ENCODE results near the gene NT5DC2. TPM values are rescaled to one million over a fixed set of nuclear protein-coding genes. Genes with fewer than 3 reads are reported as not detected.
A peak's percentile ranks its signal among the peaks of the same experiment; 100 is the strongest.
"Not testable (repeated sequence)": the region's sequence is repeated elsewhere in the genome, so short reads cannot be mapped to it uniquely, and the experiment has no call there.

NT5DC2 gene
- total RNA-seq, 4 donors from 2014 or later, result 5.1 to 17.3 (median 14.7) TPM

DNA sequence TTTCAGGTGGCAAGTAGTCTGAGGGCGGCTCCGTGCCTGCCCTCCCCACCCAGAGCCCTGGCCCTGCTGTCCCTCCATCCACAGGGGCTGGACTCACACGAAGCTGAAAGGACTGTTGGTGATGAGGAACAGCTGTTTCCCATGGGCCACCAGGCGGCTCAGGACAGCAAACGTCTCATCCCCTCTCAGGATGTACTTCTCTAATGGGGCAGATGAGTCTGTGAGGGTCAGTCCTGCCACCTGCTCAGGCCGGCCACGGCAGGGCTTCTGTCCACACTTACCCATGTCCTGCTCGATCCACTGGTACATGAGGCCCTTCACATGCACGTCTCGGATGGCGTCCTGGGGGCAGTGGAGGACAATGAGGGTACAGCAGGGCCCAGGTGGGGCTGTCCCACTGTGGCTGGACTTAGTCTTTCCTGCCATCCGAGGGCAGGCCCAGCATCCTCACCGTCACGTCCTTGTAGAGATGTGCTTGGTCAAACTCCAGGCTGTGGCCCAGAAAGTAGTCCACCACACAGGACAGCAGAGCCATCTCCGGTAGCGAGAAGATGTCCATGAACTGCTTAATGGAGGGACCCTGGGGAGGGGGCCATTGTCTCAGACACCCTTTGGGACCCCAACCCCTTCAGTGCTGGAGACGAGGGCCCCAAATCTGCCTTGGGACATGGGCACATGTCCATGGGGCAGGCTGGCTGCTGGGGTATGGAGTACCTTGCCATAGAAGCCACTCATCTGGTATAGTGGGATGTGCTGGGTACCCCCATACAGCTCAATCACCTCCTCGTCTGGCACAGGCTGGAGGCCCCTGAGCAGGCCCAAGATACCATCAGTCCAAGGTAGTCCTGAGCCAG is 5.7 kb downstream of the NT5DC2 start:
- peak in 2 of 3 donors; percentile 38 to 44 for DNase-seq
- Histone ChIP-seq H3K27ac (no peak overlapping the region), H3K36me3 (peaks cover 0 to 7% (median 0%) of the 10 kb centered on the region in 3 donors)

DNA sequence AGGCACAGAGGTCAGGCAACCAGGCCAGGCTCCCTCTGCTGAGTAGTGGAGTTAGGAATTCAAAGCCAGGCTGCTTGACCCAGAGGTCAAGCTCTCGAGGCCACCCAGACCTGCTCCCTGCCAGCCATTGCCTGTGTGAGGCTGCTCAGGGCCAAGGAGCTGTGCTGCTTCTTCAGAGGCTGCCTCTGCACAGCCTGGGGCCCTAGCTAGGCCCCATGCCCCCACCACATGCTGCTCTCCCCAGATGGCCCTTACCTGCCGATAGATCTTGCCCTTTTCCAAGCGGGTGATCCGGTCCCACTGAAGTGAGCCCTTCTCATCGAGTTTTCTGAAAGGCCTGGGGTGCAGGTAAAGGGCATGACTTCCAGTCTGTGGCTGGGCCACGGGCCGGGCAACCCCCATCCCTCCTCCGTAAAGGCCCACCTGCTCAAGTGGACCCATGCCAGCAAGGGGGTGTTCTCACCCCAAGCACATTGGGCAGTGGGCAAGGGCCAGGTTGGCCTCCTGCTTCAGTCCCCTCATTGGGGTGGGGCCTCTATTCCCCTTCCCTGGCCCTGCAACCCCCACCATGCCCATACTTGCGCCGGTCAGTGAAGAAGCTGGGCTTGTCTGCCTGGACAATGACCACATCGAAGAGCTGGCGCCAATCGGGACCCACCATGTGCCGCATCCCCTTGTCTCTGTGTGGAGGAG is 6.5 kb downstream of the NT5DC2 start:
- no peak for TF ChIP-seq POLR2A (IDR thresholded peaks at IDR 0.05)
- TF ChIP-seq, protein P1, sequence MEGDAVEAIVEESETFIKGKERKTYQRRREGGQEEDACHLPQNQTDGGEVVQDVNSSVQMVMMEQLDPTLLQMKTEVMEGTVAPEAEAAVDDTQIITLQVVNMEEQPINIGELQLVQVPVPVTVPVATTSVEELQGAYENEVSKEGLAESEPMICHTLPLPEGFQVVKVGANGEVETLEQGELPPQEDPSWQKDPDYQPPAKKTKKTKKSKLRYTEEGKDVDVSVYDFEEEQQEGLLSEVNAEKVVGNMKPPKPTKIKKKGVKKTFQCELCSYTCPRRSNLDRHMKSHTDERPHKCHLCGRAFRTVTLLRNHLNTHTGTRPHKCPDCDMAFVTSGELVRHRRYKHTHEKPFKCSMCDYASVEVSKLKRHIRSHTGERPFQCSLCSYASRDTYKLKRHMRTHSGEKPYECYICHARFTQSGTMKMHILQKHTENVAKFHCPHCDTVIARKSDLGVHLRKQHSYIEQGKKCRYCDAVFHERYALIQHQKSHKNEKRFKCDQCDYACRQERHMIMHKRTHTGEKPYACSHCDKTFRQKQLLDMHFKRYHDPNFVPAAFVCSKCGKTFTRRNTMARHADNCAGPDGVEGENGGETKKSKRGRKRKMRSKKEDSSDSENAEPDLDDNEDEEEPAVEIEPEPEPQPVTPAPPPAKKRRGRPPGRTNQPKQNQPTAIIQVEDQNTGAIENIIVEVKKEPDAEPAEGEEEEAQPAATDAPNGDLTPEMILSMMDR (IDR thresholded peaks at IDR 0.05), result no peak

More for the DNA sequence above, 5.7 kb downstream of the NT5DC2 start:
- Histone ChIP-seq H3K4me1 (peaks cover 0 to 10% (median 6%) of the 10 kb centered on the region in 4 donors), H3K9me3 (no peaks in the 10 kb centered on the region), H3K4me3 (no peak overlapping the region), H3K27me3 (no peaks in the 10 kb centered on the region)
- TF ChIP-seq, protein P1 (IDR thresholded peaks at IDR 0.05), result no peak
- TF ChIP-seq POLR2A (IDR thresholded peaks at IDR 0.05), result no peak

DNA sequence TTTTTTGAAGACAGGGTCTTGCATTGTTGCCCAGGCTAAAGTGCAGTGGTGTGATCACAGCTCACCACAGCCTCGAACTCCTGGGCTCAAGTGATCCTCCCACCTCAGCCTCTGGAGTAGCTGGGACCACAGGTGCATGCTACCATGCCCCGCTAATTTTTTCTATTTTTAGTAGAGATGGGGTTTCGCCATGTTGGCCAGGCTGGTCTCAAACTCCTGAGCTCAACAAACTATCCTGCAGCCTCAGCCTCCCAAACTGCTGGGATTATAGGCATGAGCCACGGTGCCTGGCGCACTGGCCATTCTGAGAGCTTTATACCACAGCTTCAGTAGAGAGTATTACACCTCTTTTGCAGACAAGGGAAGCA is 7.0 kb downstream of the NT5DC2 start:
- H3K27ac ChIP-seq, DNase-seq: not testable (repeated sequence)

More for the DNA sequence above, 6.5 kb downstream of the NT5DC2 start:
- Histone ChIP-seq H3K4me3 (no peak overlapping the region), H3K27me3 (no peaks in the 10 kb centered on the region), H3K4me1 (peaks cover 0 to 2% (median under 1%) of the 10 kb centered on the region in 4 donors), H3K27ac (no peak overlapping the region), H3K9me3 (no peaks in the 10 kb centered on the region), H3K36me3 (peaks cover 0 to 7% (median 0%) of the 10 kb centered on the region in 3 donors)
- DNase-seq, result peak in 2 of 3 donors; percentile 32 to 41

DNA sequence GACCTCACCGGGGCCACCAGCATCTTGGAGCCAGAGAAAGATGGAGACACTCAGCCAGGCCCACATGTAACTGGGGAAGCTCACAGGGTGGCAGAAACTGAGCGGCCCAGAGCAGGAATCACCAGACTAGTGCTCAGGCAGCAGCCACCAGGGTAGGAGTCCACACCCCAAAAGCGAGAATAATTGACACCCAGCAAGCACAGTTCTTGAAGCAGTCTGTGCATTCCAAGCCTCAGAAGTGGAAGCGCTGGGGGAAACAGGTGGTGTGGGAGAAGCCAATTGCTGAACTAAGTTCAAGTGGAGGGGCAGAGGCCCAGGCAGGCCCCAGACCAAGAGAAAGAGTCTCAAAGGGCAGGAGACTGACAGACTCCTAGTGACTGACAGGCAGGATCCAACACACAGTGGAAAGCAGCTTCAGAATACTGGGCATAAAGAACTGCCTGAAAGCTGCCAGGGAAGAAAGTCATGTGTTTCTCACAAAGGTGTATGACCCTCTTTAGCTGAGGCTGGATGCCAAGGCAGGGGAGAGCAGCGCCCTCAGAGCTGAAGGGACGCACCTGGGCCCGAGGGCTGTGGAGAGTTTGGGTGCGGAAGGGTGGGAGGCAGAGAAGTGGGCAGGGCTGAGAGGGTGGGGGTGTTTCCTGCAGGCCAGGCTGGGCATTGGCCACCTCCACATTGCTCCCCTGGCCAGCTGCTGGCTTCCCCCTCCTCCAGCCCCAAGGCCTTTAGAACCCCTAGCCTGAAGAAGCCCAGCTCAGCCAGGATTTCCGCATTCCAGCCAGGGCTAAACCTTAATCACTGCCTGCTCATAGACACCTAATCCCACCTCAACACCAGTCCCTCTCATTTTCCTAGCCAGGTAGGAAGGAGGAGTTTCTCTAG is 7.7 kb downstream of the NT5DC2 start:
- H3K4me3 ChIP-seq, result no peak overlapping the region
- DNase-seq, result no peak
- H3K27ac ChIP-seq, result peak overlapping the region in 2 of 4 donors; percentile 17 to 35
- no peaks in the 10 kb centered on the region for H3K27me3 ChIP-seq
- TF ChIP-seq, protein P1 (IDR thresholded peaks at IDR 0.05), result no peak
- no peak for TF ChIP-seq POLR2A (IDR thresholded peaks at IDR 0.05)
- no peaks in the 10 kb centered on the region for H3K9me3 ChIP-seq
- peaks cover 0 to 7% (median 0%) of the 10 kb centered on the region in 3 donors for H3K36me3 ChIP-seq
- no peaks in the 10 kb centered on the region for H3K4me1 ChIP-seq

More for the DNA sequence above, 7.0 kb downstream of the NT5DC2 start:
- not testable (repeated sequence) for H3K4me3 ChIP-seq, H3K9me3 ChIP-seq, H3K27me3 ChIP-seq, H3K4me1 ChIP-seq, H3K36me3 ChIP-seq

DNA sequence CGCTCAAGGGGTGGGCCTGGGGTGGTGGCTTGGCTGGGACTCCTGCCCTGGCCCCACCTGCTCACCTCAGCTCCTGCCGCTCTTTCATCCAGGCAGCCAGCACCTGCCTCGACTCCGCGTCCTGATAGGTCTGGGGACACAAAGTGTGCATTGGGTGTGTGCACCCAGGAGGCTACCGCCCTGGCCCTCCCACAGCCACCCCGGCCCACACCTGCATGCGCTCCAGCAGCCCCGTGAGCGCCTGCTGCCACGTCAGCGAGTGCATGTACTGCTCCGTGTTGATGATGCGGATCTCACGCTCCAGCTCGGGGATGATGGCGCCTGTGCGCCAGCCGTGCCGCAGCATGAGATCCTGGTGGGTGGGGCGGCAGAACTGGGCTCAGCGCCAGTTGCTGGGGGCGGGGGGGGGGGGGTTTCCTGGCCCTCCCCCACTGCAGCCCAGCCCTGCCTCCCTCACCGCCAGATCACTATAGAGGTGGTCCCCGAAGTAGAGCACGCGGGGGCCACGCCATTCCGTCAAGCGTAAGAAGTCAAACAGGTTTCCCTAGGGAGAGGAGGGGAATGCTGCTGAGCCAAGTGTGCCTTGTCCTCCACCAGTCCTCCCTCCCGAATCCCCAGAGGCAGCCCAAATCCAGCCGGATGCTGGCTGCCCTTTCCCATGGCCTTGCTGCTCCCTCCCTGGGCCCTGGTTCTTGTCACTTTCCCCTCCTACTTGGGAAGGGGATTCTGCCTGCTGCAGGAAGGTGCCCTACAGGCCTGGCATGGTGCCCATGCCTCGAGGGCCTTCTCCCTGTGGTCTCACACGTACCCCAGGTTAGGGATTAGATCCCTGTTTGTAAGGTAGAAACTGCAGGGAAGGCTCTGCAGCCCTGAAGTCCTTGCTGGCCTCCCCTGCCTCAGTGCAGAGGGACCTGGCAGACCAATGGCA is 8.6 kb downstream of the NT5DC2 start:
- H3K36me3 ChIP-seq, result peaks cover 0 to 7% (median 0%) of the 10 kb centered on the region in 3 donors
- TF ChIP-seq POLR2A (IDR thresholded peaks at IDR 0.05), result no peak
- TF ChIP-seq, protein P1 (IDR thresholded peaks at IDR 0.05), result no peak
- peak in 1 of 3 donors; percentile 34 for DNase-seq
- H3K4me1 ChIP-seq, result no peaks in the 10 kb centered on the region
- H3K27me3 ChIP-seq, result no peaks in the 10 kb centered on the region
- peak overlapping the region in 2 of 4 donors; percentile 17 to 35 for H3K27ac ChIP-seq
- no peak overlapping the region for H3K4me3 ChIP-seq
- no peaks in the 10 kb centered on the region for H3K9me3 ChIP-seq
